Stimulated activated CD8-positive, alpha-beta memory T cell treated with anti-CD3 and anti-CD28 coated beads, Interleukin-12 subunit alpha, Interleukin-12 subunit beta, amount 100 ng/mL, for 1 hour (primary cell): Measurements from ENCODE around the gene NPAS2.

ENCODE experiments used
- DNase-seq: peaks from one replicate; pipeline ENCODE4 v3.0.0-alpha.2; 2020; ENCODE audit warnings: low read depth

The NPAS2 gene

DNA sequence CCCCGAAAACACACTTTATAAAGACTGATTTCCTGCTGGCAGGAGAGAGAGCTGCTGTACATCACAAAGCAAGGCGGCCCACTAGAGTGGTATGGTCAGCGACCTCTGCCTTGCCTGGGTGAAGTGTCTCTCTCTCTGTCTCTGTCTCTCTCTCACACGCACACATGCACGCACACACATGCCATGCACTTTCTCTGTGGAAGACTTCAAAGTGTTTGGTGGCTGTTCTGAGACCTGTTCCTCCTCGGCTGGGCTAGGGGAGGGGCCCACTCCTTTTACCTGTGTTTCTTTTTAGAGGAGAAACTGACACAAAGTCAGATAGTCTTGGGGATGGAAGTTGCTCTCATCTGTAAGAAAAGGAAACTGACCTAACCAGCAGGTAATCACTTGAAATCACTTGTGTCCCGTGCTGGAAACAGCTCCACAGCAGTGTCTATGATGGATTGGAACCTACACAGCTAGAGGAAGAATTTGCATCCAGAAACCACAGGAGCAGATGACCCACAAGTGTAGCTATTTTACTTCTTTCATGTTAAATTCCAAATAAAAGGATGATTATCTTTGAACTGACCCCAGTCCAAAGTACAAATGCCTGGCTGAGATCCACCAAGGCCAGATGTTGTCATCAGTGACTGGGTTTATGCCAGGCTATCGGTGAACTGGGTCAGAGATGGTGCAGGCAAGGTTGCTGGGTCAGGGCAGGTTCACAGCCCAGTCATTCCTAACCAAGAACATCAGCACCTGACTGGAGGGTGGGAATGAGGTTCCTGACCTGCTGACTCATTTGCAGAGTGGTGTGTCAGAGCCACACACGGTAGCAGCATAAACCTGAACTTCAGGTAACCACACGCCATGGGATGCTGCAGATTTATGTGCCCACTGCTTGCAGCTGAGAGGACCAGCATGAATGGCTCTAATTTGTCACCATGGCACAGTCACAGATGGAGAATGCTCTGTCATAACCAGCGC lies 63.0 kb downstream of the NPAS2 start:
- no peak for DNase-seq

DNA sequence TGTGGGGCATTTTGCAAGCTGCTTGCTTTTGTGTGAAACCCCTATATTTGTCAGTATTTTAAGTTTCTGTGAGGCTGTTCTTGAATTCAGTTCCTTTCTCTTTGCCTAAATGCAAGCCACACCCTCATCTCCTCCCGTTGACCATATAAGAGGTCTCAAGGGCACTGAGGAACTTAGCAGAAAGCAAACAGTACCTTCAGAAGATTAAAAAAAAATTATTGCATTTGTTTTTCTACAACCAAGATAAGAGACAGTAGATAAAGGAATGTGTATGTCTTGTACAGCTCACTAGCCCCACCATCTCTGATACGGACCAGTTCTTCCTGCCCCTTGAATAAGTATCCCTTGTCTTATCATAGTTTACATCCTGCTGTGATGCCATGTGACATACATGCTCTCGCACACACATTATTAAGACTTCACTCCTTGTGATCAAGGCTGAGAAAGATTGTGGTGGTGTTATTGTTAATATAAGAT lies 64.2 kb downstream of the NPAS2 start:
- DNase-seq = no peak

DNA sequence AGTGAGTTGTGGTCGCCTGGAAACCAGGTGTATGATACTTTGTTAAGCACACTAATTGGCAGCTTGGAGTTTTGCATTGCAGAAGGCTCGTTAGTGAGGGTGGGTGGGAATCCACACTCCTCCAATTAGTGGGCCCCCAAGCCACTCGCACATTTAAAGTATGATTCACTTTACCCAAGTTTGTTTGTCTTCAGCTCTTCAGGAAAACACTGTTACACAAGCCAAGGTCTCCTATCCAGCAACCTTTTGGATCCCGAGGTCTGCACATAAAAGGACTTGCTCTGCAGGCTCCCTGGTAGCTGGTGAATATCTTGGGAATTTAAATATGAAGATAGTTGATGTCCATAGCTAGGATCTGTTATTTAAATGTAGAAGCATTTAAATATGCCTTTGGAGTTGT lies 66.1 kb downstream of the NPAS2 start:
- DNase-seq = no peak

DNA sequence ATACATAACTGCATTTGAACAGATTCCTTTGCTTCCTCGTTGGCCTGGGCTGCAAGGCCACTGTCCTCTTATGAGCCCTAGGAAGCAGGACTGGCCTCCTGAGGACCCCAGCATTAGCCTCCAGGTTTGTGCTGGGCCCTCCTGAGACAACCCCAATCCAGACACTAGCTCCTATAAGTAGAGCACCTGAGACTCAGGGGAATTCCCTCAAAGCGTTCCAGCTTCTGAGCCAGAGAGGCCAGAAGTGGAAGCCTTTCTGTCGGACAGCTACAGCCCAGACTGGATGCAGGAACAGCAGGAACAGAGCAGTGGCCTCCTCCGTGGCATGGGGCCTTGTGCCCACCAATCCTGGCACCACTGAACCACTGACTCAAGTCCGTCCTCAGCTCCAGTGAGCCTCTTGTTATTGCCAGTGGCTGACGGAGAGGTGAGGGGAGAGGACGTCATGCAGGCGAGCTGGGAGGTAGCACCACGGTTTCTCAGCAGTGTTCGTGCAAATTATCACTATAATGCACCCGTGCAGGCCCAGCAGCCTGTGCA lies 67.2 kb downstream of the NPAS2 start:
- DNase-seq = no peak

DNA sequence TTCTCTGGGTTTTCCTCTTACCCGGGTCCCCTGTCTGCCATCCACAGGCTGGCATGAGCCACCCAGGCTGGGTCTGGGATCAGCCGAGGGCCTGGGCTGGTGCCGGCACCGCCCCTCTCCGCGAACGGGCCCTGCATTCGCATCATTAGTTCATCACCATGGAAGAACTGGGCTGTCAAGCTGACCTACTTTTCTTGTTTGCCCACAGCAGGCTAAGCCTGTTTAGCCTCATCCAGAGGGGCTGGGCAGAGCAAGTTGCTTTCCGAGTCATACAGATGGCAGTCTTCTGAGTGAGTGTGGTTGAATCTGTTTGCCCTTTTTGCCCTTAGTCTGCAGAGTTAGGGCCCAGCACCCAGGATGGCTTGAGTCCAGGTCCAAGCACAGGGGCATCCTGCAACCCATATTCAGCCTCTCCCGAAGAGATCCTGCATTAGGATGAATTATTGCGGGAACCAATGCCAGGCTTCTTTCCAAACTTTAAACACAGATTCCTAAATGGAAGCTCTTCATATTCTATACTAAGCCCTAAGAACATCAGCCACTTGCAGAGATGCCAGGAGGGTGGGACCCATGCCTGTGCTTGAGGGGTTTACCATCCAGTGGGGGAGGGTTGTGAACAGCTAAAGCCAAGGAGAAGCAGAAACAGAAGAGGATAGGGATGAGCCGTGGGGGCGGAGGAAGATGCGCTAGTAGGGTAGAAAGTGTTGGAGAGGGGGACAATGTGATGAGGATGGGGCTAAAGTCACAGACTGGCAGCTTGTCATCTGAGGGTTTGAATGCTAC lies 68.0 kb downstream of the NPAS2 start:
- no peak for DNase-seq

DNA sequence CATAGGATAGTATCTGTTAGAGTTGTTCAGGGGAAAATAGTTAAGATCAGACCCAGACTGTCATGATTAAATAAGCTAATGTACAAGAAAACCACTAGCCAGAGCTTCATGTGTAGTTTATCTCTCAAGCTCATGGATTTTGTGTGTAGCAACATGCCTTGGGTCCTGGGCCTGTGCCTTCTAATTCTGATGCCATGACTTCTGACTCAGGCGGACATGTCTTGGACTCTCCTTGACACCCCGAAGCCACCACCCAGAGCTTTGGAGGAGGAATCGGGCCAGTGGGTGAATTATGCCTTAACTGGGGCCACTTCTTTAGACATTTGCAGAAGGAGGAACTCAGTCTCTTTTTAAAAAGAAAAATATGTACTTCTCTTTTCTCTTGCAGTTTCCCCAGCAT lies 68.7 kb downstream of the NPAS2 start:
- no peak for DNase-seq

DNA sequence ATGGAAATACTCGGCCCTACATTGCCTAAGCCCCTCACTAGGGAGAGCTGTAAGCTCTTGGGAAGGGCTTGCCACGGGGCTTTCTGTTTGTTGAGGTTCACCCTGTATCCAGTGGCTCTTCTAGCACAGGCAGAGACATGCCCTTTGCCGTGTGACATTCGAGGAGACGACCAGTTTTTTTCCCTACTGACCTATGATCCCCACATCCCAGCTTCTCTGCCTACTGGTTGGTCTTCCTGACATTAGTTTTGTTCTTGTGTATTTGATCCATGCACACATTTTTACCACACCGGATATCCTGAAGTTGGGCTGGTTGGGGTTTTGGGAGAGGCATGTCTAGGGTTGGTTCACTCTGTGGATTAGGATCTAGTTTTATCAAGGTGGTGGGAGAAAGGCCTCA lies 69.3 kb downstream of the NPAS2 start:
- no peak for DNase-seq

DNA sequence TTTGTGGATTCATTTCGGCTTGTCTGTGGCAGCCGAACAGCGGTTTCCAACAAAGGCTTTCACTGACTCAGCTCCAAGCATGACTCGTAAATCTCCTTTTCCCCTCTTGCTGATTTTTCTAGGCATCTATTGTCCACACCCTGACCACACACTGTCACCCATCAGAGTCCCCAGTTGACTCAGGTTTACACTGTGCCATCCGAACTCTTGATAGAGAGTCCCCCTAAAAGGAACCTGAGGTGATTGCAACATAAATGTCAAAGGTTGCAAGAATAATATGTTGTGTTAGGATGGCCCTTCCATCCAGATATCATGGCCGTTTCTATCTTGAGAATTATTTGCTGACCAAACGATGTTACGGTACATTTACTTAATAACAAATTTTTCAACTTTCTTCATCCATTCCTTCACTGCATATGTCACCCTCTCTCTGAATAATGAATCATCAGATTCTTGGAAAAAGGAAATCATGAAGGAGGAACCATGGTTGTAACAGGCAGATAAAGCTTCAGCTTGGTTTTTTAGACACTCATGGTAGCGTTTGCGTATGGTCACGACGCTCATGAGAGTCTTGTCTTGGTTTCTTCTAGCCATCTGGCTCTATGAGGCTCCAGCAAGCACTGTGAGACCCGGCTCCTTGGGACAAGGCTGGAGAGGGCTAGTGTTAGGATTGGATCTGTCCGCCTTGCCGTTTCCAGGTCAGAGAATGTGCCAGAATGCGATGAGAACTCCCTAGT lies 72.1 kb downstream of the NPAS2 start:
- DNase-seq = no peak

DNA sequence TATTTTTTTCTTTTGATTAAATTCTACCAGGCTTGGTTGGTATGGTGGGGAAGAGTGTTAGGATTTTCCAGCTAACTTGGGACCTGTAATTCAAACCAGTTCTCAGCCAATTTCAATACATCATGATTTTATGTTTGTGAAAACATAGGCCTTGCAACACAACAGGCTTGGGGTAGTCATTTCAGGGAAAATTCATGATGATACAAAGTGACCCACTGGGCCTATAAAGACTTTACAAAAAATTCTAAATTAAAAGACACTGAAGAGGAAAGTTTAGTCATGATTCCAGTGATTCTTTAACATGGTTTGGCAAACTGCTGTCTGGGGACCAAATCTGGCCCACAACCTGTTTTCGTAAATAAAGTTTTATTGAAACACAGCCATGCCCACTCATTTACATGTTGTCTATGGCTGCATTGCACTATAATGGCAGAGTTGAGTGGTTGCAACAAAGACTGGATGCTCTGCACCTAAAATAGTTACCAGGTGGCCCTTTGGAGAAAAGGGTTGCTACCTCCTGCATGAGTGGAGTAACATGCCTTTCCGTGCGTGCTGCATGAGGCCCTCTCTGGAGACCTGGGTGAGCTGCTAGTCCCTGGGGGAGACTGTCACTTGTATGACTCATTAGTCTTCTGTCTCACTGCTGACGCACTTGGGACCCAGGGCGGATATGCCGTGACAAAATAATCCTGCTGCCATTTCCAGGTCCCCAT lies 73.6 kb downstream of the NPAS2 start:
- no peak for DNase-seq

DNA sequence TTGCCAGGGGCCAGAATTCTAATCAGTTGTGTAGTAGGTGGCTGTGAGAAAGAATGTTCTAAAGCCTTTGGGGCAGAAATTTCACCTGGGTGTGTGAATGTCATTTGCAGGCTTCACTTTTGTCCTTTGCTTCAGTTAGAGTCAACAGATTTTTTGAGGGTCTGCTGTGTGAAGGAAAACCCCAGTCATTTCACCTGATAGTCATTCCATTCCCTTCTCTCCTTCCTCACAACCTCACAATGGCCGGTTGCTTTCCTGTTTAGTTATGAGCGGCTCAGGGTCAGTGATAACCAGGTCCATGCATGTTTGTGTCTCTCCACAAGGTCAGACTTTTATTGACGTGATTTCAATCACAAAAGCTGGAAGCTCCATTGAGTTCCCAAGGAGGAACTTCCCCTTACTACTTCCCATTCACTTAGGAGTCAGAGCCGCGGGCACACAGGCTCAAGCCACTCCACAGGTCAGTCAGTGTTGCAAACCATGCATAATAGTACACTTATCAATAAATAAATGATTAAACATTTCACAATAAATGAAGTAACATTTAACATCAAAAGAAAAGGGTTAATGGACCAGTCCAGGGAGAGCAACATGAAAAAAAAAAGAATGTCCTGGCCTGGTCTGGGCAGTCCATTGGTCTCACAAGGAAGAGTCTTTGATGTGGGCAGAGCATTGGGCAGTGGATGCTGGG lies 74.3 kb downstream of the NPAS2 start:
- no peak for DNase-seq

DNA sequence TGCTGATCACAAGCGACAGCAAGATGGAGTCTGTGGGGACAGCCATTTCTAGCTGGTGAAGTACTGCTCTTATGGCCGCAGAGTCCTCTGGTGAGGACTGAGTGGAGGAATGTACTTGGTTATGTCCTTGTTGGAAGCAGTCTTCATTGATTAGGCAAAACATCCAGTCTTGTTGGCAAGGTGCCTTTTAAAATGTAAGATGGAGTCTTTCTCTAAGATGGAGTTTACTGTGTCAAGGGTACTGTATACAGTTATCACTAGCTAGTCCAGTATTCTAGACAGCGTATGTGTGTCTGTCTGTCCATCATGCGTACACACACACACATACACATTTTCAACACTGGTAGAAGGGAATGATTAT lies 74.8 kb downstream of the NPAS2 start:
- DNase-seq = no peak

DNA sequence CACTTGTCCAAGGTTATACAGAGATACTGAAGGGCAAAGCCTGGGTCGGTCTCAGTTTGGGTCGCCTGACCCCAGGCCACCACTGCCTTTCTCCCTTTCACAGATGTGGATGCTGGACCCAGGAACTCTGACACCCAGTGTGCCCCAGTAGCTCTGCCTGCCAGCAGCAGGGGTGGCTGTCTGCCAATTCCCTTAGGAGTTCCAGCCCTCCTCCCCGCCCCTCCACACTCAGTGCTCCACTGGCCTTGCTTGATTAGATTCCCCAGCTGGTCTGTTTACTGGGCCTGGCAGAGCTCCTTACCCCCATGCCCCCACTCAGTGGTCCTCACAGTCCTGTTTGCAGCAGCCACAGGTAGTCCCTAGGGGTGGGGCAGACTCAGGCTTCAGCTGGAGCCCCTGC lies 75.5 kb downstream of the NPAS2 start:
- no peak for DNase-seq

DNA sequence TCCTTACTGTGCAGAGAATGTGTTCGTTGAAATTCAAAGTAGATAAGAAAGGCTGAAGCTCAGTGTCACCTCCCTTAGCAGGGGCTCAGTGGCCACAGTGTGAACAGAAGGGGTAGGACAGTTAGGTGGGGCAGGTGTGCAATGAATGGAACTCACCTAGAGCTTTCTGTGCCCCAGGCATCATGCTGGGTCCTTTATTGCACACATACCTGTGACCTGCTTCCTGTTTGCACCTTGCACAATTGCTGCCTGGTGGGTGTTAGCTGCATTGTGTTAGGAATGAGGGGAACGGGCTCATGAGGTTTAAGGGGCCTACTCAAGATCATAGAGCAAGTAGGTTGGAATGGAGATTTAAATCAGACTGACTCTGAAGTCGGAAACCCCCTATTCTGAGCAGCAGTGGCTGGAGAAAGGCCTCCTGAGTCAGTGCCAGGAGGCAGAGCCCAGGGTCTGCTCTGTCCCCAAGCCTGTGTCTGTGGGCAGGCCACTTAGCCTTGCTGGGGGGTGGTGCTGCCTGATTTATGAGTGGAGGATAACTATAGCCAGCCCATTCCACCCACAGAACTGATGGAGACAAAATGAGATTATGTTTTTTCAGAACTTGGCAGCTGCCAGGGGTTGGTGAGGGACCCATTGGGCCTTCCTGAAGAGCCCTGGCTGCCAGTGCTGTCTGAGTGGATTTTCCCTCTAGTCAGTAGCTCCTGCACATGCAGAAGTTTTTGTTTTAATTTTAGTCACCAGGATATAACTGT lies 76.2 kb downstream of the NPAS2 start:
- no peak for DNase-seq

DNA sequence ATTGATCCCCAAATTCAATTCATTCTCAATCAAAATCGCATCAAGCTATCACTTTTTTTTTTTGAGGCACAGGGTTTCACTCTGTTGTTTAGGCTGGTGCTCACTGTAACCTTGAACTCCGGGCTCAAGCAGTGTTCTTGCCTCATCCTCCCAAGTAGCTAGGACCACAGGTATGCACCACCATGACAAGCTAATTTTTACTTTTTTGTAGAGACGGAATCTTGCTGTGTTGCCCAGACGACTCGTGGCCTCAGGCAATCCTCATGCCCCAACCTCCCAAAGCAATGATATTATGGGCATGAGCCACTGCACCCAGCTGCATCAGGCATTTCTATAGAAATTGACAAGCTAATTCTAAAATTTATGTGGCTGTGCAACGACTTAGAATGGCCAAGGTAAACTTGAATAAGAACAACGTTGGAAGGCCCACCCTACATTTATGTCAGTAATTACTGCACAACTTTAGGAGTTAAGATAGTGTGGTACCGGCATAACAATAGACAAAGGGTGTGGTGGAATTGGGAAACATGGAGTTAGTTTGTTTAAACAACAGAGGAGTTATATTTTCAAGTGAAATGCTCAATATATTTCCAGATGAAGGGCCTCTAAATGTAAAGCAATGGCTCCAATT lies 78.2 kb downstream of the NPAS2 start:
- no peak for DNase-seq

DNA sequence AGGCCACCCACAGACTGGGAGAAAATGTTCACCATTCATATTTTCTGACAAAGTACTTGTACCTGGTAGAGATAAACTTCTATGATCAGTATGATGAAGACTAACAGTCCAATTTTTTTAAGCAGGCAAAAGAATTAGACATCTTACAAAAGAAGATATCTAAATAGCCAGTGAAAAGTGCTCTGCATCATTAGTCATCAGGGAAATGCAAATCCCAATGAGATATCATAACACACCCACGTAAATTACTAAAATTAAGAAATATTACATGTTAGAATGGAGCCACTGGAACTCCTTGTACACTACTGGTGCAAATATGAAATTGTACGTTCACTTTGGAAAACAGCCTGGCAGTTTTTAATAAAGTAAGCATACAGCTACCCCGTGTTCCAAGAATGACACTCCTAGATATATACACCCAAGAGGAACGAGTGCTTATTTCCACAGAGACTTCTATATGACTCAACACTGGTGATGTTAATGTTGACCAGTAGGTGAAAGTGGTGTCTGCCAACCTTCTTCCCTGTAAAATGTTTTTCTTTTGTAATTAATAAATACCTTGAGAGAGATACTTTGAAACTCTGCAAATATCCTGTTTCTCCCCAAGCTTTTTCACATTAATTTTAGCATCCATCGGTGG lies 80.3 kb downstream of the NPAS2 start:
- DNase-seq = no peak

DNA sequence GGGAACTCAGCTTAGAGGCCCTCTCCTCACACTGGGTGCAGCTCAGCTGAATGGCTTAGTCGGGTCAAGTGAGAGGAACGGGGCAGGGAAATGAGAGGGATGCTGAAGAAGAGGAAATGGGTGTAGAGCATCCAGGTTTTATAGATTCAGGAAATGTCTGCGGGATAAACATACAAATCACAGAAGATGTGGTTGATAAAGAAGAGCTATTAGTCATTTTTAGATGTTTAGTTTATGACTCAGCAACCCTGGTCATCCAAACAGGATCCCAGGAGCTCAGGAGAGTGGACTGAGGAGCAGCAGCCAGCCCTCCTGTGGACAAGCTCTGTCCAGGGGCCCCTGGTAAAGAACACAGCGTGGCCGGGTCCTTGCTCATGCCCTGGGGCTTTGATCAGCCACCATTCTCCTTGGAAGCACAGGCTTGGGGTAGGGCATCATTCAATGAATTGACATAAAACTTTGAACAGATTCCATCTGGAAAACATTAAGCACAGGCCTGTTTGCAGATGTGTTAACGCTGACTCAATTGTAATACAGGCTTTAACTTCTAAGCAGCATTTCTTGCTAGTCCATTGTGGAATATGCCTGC lies 83.0 kb downstream of the NPAS2 start:
- DNase-seq = no peak

DNA sequence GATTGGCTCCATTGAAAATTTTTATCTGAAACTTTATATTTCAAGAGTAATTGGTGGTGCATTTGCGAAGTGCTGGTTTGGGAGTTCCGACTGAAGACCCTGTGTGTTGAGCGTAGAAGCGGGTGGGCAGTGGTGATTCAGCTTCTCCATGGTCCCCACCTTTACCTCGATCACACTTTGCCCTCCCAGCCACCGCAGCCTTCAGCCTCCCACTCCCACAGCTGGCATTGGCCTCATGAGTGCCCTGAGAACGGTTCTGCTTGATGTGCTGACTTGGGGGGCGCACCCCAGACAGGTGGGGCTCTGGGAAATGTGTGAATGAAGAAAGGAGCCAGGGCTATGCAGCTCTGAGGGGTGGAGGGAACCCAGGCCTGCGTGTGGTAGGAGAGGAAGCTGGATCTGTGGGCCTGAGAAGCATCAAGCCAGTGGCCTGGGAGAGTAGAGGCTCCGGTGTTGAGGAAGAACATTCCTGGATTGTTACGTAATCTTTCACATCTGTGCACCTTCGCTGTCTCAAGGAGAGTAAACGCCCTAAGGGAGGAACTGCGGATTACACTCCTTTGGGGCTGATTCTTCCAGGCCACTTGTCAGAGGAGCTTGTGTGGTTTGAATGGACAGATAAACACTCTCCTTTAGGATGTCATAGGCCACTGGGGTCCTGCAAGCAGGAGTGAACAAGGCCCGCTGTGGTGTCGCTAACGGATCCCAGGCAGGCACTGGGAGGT lies 83.8 kb downstream of the NPAS2 start:
- DNase-seq = no peak

DNA sequence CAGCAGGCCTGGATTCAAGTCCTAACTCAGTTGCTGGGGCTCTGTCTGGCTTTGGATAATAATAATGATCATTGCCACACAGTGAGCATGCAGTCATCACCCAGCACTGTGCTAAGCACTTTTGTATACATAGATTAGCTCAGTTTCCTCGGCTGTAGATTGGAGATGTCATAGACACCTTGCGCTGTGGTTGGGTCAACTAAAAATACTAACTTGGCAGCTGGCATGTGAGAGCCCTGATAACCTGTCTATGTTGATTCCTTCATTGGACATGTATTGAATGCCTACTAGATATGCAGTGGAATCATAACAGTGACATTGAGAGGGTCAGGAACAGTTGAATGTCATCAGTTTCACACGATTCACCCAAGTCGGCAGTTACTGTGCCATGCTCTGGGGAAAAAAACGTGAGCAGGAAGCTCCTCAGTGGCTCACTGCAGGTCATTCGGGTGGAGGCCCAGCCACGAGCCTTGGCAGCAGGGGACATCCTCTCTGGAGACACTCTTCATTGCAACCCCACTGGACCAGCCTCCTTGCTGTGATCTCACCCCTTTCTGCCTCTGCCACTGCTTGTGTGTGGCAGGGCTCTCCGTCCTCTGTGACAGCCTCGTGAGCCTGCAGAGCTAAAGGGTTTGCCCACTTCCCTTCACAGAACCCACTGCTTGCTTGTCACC lies 85.3 kb downstream of the NPAS2 start:
- DNase-seq = no peak
